ENCODE measurements around the gene ACTL8. TPM values are rescaled to one million over a fixed set of nuclear protein-coding genes. Genes with fewer than 3 reads are reported as not detected.

The ACTL8 gene
- total RNA-seq, 3 donors from 2014 or later (not counting 1 experiment from before 2014, with no cell fraction given), result not detected

GRCh38 chr1:17825273-17826164 is 70.4 kb downstream of the ACTL8 start:
- TF ChIP-seq CTCF (IDR thresholded peaks at IDR 0.05), result no peak
- Histone ChIP-seq H3K4me1 (ENCODE audit: control insufficient read depth, insufficient read depth, low read length) (no peaks in the 10 kb centered on the region), H3K27ac (ENCODE audit: low read length) (no peak overlapping the region), H3K27me3 (ENCODE audit: control insufficient read depth, insufficient read depth, low read length) (no peaks in the 10 kb centered on the region), H3K36me3 (ENCODE audit: control insufficient read depth, insufficient read depth, low read length) (no peaks in the 10 kb centered on the region), H3K9me3 (ENCODE audit: control insufficient read depth, insufficient read depth, low read length) (no peaks in the 10 kb centered on the region), H3K4me3 (ENCODE audit: low read length) (no peak overlapping the region)
- intact Hi-C loops (cut with micrococcal nuclease), result no loop called here
- no peak for ATAC-seq
- H3K27me3 Mint-ChIP-seq (ENCODE audit: low read depth in 2 of 2), result peaks cover 3 to 5% of the 10 kb centered on the region in 2 donors
- H3K4me3 Mint-ChIP-seq, result no peak overlapping the region
- H3K9me3 Mint-ChIP-seq, result no peaks in the 10 kb centered on the region
- WGBS (ENCODE audit: insufficient coverage), result 77% methylated on average over 33 of the region's 33 CpGs
- no peaks in the 10 kb centered on the region for H3K36me3 Mint-ChIP-seq
- no peak overlapping the region for H3K27ac Mint-ChIP-seq
- no peaks in the 10 kb centered on the region for H3K4me1 Mint-ChIP-seq
- DNase-seq, result no peak

- H3K9me3 ChIP-seq (ENCODE audit: control insufficient read depth, insufficient read depth, low read length), result no peaks in the 10 kb centered on the region
- no peak overlapping the region for H3K4me3 ChIP-seq (ENCODE audit: low read length)
- no peak overlapping the region for H3K27ac ChIP-seq (ENCODE audit: low read length)
- no peak for TF ChIP-seq CTCF (IDR thresholded peaks at IDR 0.05)
- H3K36me3 ChIP-seq (ENCODE audit: control insufficient read depth, insufficient read depth, low read length), result no peaks in the 10 kb centered on the region
- H3K27ac Mint-ChIP-seq, result no peak overlapping the region
- no peaks in the 10 kb centered on the region for H3K9me3 Mint-ChIP-seq
- ATAC-seq (no peak), DNase-seq (peak in 1 of 2 donors; percentile 8)
- H3K36me3 Mint-ChIP-seq, result no peaks in the 10 kb centered on the region
- H3K27me3 ChIP-seq (ENCODE audit: control insufficient read depth, insufficient read depth, low read length), result no peaks in the 10 kb centered on the region
- no peaks in the 10 kb centered on the region for H3K4me1 Mint-ChIP-seq
- H3K27me3 Mint-ChIP-seq (ENCODE audit: low read depth in 2 of 2), result peaks cover 3 to 11% of the 10 kb centered on the region in 2 donors
- WGBS (ENCODE audit: insufficient coverage), result 37% methylated on average over 16 of the region's 16 CpGs
- no peak overlapping the region for H3K4me3 Mint-ChIP-seq
- no peaks in the 10 kb centered on the region for H3K4me1 ChIP-seq (ENCODE audit: control insufficient read depth, insufficient read depth, low read length)
- intact Hi-C loops (cut with micrococcal nuclease), result no loop called here
Measured at GRCh38 chr1:17826165-17826488, 71.0 kb downstream of the ACTL8 start.

GRCh38 chr1:17828991-17829390 is 73.9 kb downstream of the ACTL8 start:
- intact Hi-C loops (cut with micrococcal nuclease), result no loop called here
- no peak for ATAC-seq
- WGBS (ENCODE audit: insufficient coverage), result 42% methylated on average over 4 of the region's 4 CpGs
- H3K27me3 ChIP-seq (ENCODE audit: control insufficient read depth, insufficient read depth, low read length), result no peaks in the 10 kb centered on the region
- H3K9me3 ChIP-seq (ENCODE audit: control insufficient read depth, insufficient read depth, low read length), result no peaks in the 10 kb centered on the region
- H3K27ac Mint-ChIP-seq, result no peak overlapping the region
- no peak for TF ChIP-seq CTCF (IDR thresholded peaks at IDR 0.05)
- no peaks in the 10 kb centered on the region for H3K4me1 ChIP-seq (ENCODE audit: control insufficient read depth, insufficient read depth, low read length)
- H3K27me3 Mint-ChIP-seq (ENCODE audit: low read depth in 2 of 2), result peaks cover 3 to 11% of the 10 kb centered on the region in 2 donors
- no peaks in the 10 kb centered on the region for H3K36me3 ChIP-seq (ENCODE audit: control insufficient read depth, insufficient read depth, low read length)
- no peaks in the 10 kb centered on the region for H3K4me1 Mint-ChIP-seq
- H3K4me3 ChIP-seq (ENCODE audit: low read length), result no peak overlapping the region
- H3K27ac ChIP-seq (ENCODE audit: low read length), result no peak overlapping the region
- H3K9me3 Mint-ChIP-seq, result no peaks in the 10 kb centered on the region
- no peak for DNase-seq
- H3K36me3 Mint-ChIP-seq, result no peaks in the 10 kb centered on the region
- no peak overlapping the region for H3K4me3 Mint-ChIP-seq

- no peaks in the 10 kb centered on the region for H3K9me3 Mint-ChIP-seq
- no peak overlapping the region for H3K4me3 Mint-ChIP-seq
- intact Hi-C loops (cut with micrococcal nuclease), result no loop called here
Measured at GRCh38 chr1:17829579-17829978, 74.4 kb downstream of the ACTL8 start.

More at GRCh38 chr1:17829579-17829978, 74.4 kb downstream of the ACTL8 start:
- Histone ChIP-seq H3K27ac (ENCODE audit: low read length) (no peak overlapping the region), H3K4me1 (ENCODE audit: control insufficient read depth, insufficient read depth, low read length) (no peaks in the 10 kb centered on the region), H3K36me3 (ENCODE audit: control insufficient read depth, insufficient read depth, low read length) (no peaks in the 10 kb centered on the region), H3K27me3 (ENCODE audit: control insufficient read depth, insufficient read depth, low read length) (no peaks in the 10 kb centered on the region), H3K9me3 (ENCODE audit: control insufficient read depth, insufficient read depth, low read length) (no peaks in the 10 kb centered on the region), H3K4me3 (ENCODE audit: low read length) (no peak overlapping the region)
- ATAC-seq, result no peak
- no peak for DNase-seq
- H3K27ac Mint-ChIP-seq, result no peak overlapping the region
- peaks cover 2 to 14% of the 10 kb centered on the region in 2 donors for H3K27me3 Mint-ChIP-seq (ENCODE audit: low read depth in 2 of 2)
- no peak for TF ChIP-seq CTCF (IDR thresholded peaks at IDR 0.05)
- 70% methylated on average over 6 of the region's 6 CpGs for WGBS (ENCODE audit: insufficient coverage)
- H3K4me1 Mint-ChIP-seq, result no peaks in the 10 kb centered on the region
- no peaks in the 10 kb centered on the region for H3K36me3 Mint-ChIP-seq
